Umbilical cord (tissue), 2 donors: ENCODE results near the gene MAN1A2. TPM values are rescaled to one million over a fixed set of nuclear protein-coding genes. Genes with fewer than 3 reads are reported as not detected.
A peak's percentile ranks its signal among the peaks of the same experiment; 100 is the strongest.
"Not testable (repeated sequence)": the region's sequence is repeated elsewhere in the genome, so short reads cannot be mapped to it uniquely, and the experiment has no call there.

Source experiments
- DNase-seq: peaks from one replicate; pipeline ENCODE4 v3.0.0-alpha.2; 2015; ENCODE audit warnings: low spot score
- total RNA-seq: library from RNA; depleted of rRNA; stranded (reverse); fragments of >200 nt; gene quantifications from one replicate; pipeline ENCODE4 v1.2.3, GENCODE V29; 2014; ENCODE audit warnings: low replicate concordance; ENCODE audit not compliant: insufficient read depth

Gene MAN1A2
- total RNA-seq, 1 donor from 2014 or later, result 69.8 TPM

- DNase-seq, result no peak
Observed at GRCh38 chr1:117396636-117397035, 29.4 kb downstream of the MAN1A2 start.

- DNase-seq, result no peak
Observed at GRCh38 chr1:117398957-117399356, 31.7 kb downstream of the MAN1A2 start.

GRCh38 chr1:117401761-117402160 is 34.5 kb downstream of the MAN1A2 start:
- DNase-seq, result peak; percentile 49

GRCh38 chr1:117403597-117403996 is 36.3 kb downstream of the MAN1A2 start:
- DNase-seq, result no peak

GRCh38 chr1:117405042-117405441 is 37.8 kb downstream of the MAN1A2 start:
- no peak for DNase-seq

- no peak for DNase-seq
Observed at GRCh38 chr1:117412472-117412871, 45.2 kb downstream of the MAN1A2 start.

- no peak for DNase-seq
Observed at GRCh38 chr1:117413412-117413811, 46.2 kb downstream of the MAN1A2 start.

- no peak for DNase-seq
Observed at GRCh38 chr1:117414943-117415342, 47.7 kb downstream of the MAN1A2 start.

- DNase-seq, result no peak
Observed at GRCh38 chr1:117416004-117416403, 48.8 kb downstream of the MAN1A2 start.

- DNase-seq, result no peak
Observed at GRCh38 chr1:117416546-117417125, 49.4 kb downstream of the MAN1A2 start.

- no peak for DNase-seq
Observed at GRCh38 chr1:117425050-117425734, 57.9 kb downstream of the MAN1A2 start.

GRCh38 chr1:117427297-117427696 is 60.0 kb downstream of the MAN1A2 start:
- DNase-seq, result no peak

GRCh38 chr1:117433943-117434342 is 66.7 kb downstream of the MAN1A2 start:
- DNase-seq, result no peak

- DNase-seq, result peak; percentile 81
Observed at GRCh38 chr1:117436513-117436912, 69.3 kb downstream of the MAN1A2 start.

GRCh38 chr1:117447661-117448060 is 80.4 kb downstream of the MAN1A2 start:
- no peak for DNase-seq

- DNase-seq, result no peak
Observed at GRCh38 chr1:117452216-117452615, 85.0 kb downstream of the MAN1A2 start.

GRCh38 chr1:117453958-117454357 is 86.7 kb downstream of the MAN1A2 start:
- DNase-seq, result no peak

GRCh38 chr1:117458410-117458809 is 91.2 kb downstream of the MAN1A2 start:
- DNase-seq, result not testable (repeated sequence)

GRCh38 chr1:117466761-117467160 is 99.5 kb downstream of the MAN1A2 start:
- no peak for DNase-seq

- no peak for DNase-seq
Observed at GRCh38 chr1:117467336-117467735, 100.1 kb downstream of the MAN1A2 start.

GRCh38 chr1:117473063-117473462 is 105.8 kb downstream of the MAN1A2 start:
- peak; percentile 36 for DNase-seq

- DNase-seq, result not testable (repeated sequence)
Observed at GRCh38 chr1:117475495-117475894, 108.2 kb downstream of the MAN1A2 start.

GRCh38 chr1:117479086-117479485 is 111.8 kb downstream of the MAN1A2 start:
- no peak for DNase-seq

GRCh38 chr1:117481410-117481809 is 114.2 kb downstream of the MAN1A2 start:
- no peak for DNase-seq
